GM23248 (cell line): ENCODE results near the gene TMPRSS7. TPM values are rescaled to one million over a fixed set of nuclear protein-coding genes. Genes with fewer than 3 reads are reported as not detected.

Experiments
- DNase-seq: peaks from one replicate; pipeline ENCODE4 v3.0.0-alpha.2; 2015
- H2AFZ ChIP-seq: fragments of 200-600 bp; sonication (generic); 2 replicates; pipeline ENCODE4 v1.6.1; 2016; ENCODE audit warnings: antibody characterized with exemption
- H3F3A ChIP-seq: fragments of 200-600 bp; sonication (generic); 2 replicates; pipeline ENCODE4 v1.6.1; 2016; ENCODE audit warnings: mild to moderate bottlenecking, antibody characterized with exemption, mixed run types; ENCODE audit not compliant: insufficient read depth
- H3K27ac ChIP-seq: fragments of 200-600 bp; sonication (generic); 2 replicates; pipeline ENCODE4 v1.5.1; 2016; ENCODE audit warnings: mild to moderate bottlenecking
- H3K27me3 ChIP-seq: fragments of 200-600 bp; sonication (generic); replicated peaks from 2 replicates; pipeline ENCODE4 v1.6.1; 2016; ENCODE audit warnings: mild to moderate bottlenecking; ENCODE audit not compliant: insufficient read depth
- H3K36me3 ChIP-seq: fragments of 200-600 bp; sonication (generic); 2 replicates; pipeline ENCODE4 v1.6.1; 2016; ENCODE audit warnings: low read depth, mild to moderate bottlenecking
- H3K4me1 ChIP-seq: fragments of 200-600 bp; sonication (generic); 2 replicates; pipeline ENCODE4 v1.6.1; 2016; ENCODE audit warnings: mild to moderate bottlenecking; ENCODE audit not compliant: insufficient read depth
- H3K4me2 ChIP-seq: fragments of 200-600 bp; sonication (generic); one replicate; pipeline ENCODE4 v1.6.1; 2016; ENCODE audit warnings: mild to moderate bottlenecking; ENCODE audit not compliant: unreplicated experiment
- H3K4me3 ChIP-seq: fragments of 200-600 bp; sonication (generic); 2 replicates; pipeline ENCODE4 v1.5.1; 2016; ENCODE audit warnings: mild to moderate bottlenecking
- H3K79me2 ChIP-seq: fragments of 200-600 bp; sonication (generic); 2 replicates; pipeline ENCODE4 v1.6.1; 2016; ENCODE audit warnings: mild to moderate bottlenecking; ENCODE audit not compliant: insufficient read depth
- H3K9ac ChIP-seq: fragments of 200-600 bp; sonication (generic); 2 replicates; pipeline ENCODE4 v1.6.1; 2016; ENCODE audit warnings: mild to moderate bottlenecking
- H3K9me2 ChIP-seq: fragments of 200-600 bp; sonication (generic); 2 replicates; pipeline ENCODE4 v1.6.1; 2016; ENCODE audit warnings: mixed run types, mild to moderate bottlenecking, moderate library complexity; ENCODE audit not compliant: insufficient read depth
- H3K9me3 ChIP-seq: fragments of 200-600 bp; sonication (generic); one replicate; pipeline ENCODE4 v1.6.1; 2017; ENCODE audit warnings: low read depth
- H4K20me1 ChIP-seq: fragments of 200-600 bp; sonication (generic); 2 replicates; pipeline ENCODE4 v1.6.0; 2016; ENCODE audit not compliant: insufficient read depth
- EZH2 ChIP-seq: fragments of 200-600 bp; sonication (generic); IDR thresholded peaks from 2 replicates; pipeline ENCODE4 v1.6.1; 2018; ENCODE audit warnings: antibody characterized with exemption, mild to moderate bottlenecking; ENCODE audit not compliant: insufficient read depth, poor library complexity, severe bottlenecking
- EZH2phosphoT487 ChIP-seq: fragments of 200-600 bp; sonication (generic); IDR thresholded peaks from 2 replicates; pipeline ENCODE4 v1.6.1; 2018; ENCODE audit warnings: antibody characterized with exemption, moderate library complexity, mild to moderate bottlenecking, low read depth; ENCODE audit not compliant: insufficient read depth
- WGBS, 2 experiments: methylation state at CpG; one replicate each; pipeline ENCODE4 v1.1.6; 2015 to 2017; ENCODE audit warnings: low lambda C conversion rate in 2 of 2, low coverage in 1 of 2; ENCODE audit errors: missing lambda C conversion rate in 2 of 2; 5-methylcytosine and 5-hydroxymethylcytosine counted together
- in situ Hi-C: fragments of 300-500 bp; cut with MboI; formaldehyde crosslinking; loops from 2 replicates; pipeline ENCODE4 v1.15.0; 2020
- polyA plus RNA-seq: library from polyadenylated mRNA; unstranded; fragments of >200 nt; fragmentation: Nextera tagmentation; extraction: Ambion mirVana; gene quantifications from 2 replicates; pipeline ENCODE4 v1.2.1, GENCODE V29; 2016
- total RNA-seq: library from RNA; depleted of rRNA; stranded (reverse); fragments of >200 nt; shearing (Covaris generic); gene quantifications from 2 replicates; pipeline ENCODE4 v1.2.3, GENCODE V29; 2014

The TMPRSS7 gene
- total and polyA plus RNA-seq, 2 experiments from 2014 or later: not detected

GRCh38 chr3:112013784-112014143 is 20.8 kb upstream of the TMPRSS7 start:
- Histone ChIP-seq H3K9ac (no peak overlapping the region), H3K27ac (no peak overlapping the region), H3K4me1 (peaks cover 3% of the 10 kb centered on the region; the same call in 1 of the 2 replicates), H3F3A (no peaks in the 10 kb centered on the region), H3K4me2 (peak overlapping the region; percentile 56), H3K79me2 (no peaks in the 10 kb centered on the region), H2AFZ (peak overlapping the region; percentile 90), H3K9me2 (no peaks in the 10 kb centered on the region), H3K36me3 (no peaks in the 10 kb centered on the region), H3K4me3 (no peak overlapping the region), H3K9me3 (no peaks in the 10 kb centered on the region), H3K27me3 (no peaks in the 10 kb centered on the region), H4K20me1 (no peaks in the 10 kb centered on the region)
- TF ChIP-seq EZH2 (no peak), EZH2phosphoT487 (no peak)
- no peak for DNase-seq
- 55 to 57% methylated on average over 5 of the region's 5 CpGs for WGBS, 2 experiments
- in situ Hi-C loops: no loop called here

DNA sequence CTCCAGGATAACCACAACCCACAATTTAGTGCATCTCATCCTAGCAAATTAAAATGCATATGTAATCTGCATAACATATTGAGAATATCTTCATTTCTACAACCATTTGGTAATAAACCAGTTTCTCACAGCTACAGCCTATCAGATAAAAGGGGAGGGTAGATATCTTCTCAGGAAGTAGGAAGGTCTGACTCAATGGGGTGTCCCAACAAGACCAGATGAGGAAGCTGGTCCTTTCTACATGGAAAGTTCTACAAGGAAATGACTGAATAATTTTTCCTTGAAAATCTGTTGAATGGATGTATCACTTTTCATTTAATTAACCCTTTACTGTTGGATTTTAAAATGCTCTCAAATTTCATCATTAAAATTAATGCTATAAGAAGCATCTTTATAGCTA is 17.4 kb upstream of the TMPRSS7 start:
- Histone ChIP-seq H3F3A (no peaks in the 10 kb centered on the region), H3K4me3 (no peak overlapping the region), H3K9me3 (no peaks in the 10 kb centered on the region), H3K4me2 (no peak overlapping the region), H3K79me2 (no peaks in the 10 kb centered on the region), H4K20me1 (no peaks in the 10 kb centered on the region), H3K9ac (no peak overlapping the region), H3K27me3 (no peaks in the 10 kb centered on the region), H3K27ac (no peak overlapping the region), H3K4me1 (peaks cover 3% of the 10 kb centered on the region; the same call in 1 of the 2 replicates), H3K9me2 (no peaks in the 10 kb centered on the region), H3K36me3 (no peaks in the 10 kb centered on the region), H2AFZ (no peak overlapping the region)
- peak; percentile 50 for DNase-seq
- in situ Hi-C loops: no loop called here
- no peak for TF ChIP-seq EZH2phosphoT487
- no peak for TF ChIP-seq EZH2

DNA sequence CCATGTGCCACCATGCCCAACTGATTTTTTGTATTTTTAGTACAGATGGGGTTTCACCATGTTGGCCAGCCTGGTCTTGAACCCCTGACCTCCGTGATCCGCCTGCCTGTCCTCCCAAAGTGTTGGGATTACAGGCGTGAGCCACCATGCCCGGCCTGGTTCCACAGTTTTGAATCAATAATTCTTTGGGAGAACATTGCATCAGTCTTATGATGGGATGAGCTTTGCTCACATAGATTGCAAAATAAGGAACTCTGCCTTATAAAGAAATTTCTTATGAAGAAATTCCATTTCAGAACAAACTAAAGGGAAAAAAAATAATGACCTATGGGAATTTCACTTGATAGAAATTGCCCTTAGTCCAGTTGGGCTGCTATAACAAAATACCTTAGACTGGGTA is 15.8 kb upstream of the TMPRSS7 start:
- in situ Hi-C loops: no loop called here
- WGBS, 2 experiments: 96 to 98% methylated on average over 4 of the region's 4 CpGs
- no peak overlapping the region for H3K4me2 ChIP-seq
- no peak for DNase-seq
- H3K27ac ChIP-seq: no peak overlapping the region
- H3F3A ChIP-seq: no peaks in the 10 kb centered on the region
- H3K27me3 ChIP-seq: no peaks in the 10 kb centered on the region
- no peak overlapping the region for H3K9ac ChIP-seq
- H4K20me1 ChIP-seq: no peaks in the 10 kb centered on the region
- no peaks in the 10 kb centered on the region for H3K79me2 ChIP-seq
- no peaks in the 10 kb centered on the region for H3K9me3 ChIP-seq
- no peak overlapping the region for H2AFZ ChIP-seq
- no peaks in the 10 kb centered on the region for H3K9me2 ChIP-seq
- no peak for TF ChIP-seq EZH2
- no peak for TF ChIP-seq EZH2phosphoT487
- no peaks in the 10 kb centered on the region for H3K4me1 ChIP-seq
- H3K4me3 ChIP-seq: no peak overlapping the region
- H3K36me3 ChIP-seq: no peaks in the 10 kb centered on the region

DNA sequence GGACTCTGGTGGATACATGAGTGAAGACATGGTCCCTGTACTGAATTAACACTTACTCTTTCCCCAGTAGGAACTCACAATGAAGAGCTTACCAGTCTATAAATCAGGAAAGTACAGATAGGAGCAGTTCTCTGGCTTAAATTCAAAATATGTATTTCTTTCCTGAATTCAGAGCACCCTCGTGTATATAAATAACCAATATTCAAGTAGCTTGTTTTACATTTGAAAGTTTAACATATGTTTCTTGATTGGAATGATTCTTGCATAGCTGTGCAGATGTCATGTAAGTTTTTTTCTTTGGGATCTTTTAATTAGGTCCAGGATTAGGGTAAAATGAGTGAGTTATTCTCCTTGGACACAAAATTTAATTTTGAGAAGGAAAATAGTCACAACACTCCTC is 14.8 kb upstream of the TMPRSS7 start:
- H3K27me3 ChIP-seq: no peaks in the 10 kb centered on the region
- TF ChIP-seq EZH2phosphoT487 (no peak), EZH2 (no peak)
- H3K4me3 ChIP-seq: no peak overlapping the region
- in situ Hi-C loops: no loop called here
- no peak overlapping the region for H2AFZ ChIP-seq
- no peak overlapping the region for H3K9ac ChIP-seq
- no peaks in the 10 kb centered on the region for H3K36me3 ChIP-seq
- no peaks in the 10 kb centered on the region for H3F3A ChIP-seq
- no peak overlapping the region for H3K27ac ChIP-seq
- no peaks in the 10 kb centered on the region for H3K4me1 ChIP-seq
- no peaks in the 10 kb centered on the region for H3K79me2 ChIP-seq
- H3K9me2 ChIP-seq: no peaks in the 10 kb centered on the region
- no peaks in the 10 kb centered on the region for H3K9me3 ChIP-seq
- 32 to 33% methylated on average over 1 of the region's 1 CpG for WGBS, 2 experiments
- no peak overlapping the region for H3K4me2 ChIP-seq
- no peaks in the 10 kb centered on the region for H4K20me1 ChIP-seq
- no peak for DNase-seq

GRCh38 chr3:112020674-112021085 is 13.9 kb upstream of the TMPRSS7 start:
- no peak overlapping the region for H3K4me3 ChIP-seq
- H3K9me3 ChIP-seq: no peaks in the 10 kb centered on the region
- no peak overlapping the region for H3K9ac ChIP-seq
- no peaks in the 10 kb centered on the region for H3K9me2 ChIP-seq
- no peak for DNase-seq
- H3K4me1 ChIP-seq: no peaks in the 10 kb centered on the region
- no peak overlapping the region for H3K4me2 ChIP-seq
- no peak for TF ChIP-seq EZH2
- no peak for TF ChIP-seq EZH2phosphoT487
- in situ Hi-C loops: no loop called here
- no peaks in the 10 kb centered on the region for H4K20me1 ChIP-seq
- no peak overlapping the region for H3K27ac ChIP-seq
- no peaks in the 10 kb centered on the region for H3F3A ChIP-seq
- 80 to 92% methylated on average over 1 of the region's 1 CpG for WGBS, 2 experiments
- H3K27me3 ChIP-seq: no peaks in the 10 kb centered on the region
- H3K79me2 ChIP-seq: no peaks in the 10 kb centered on the region
- H2AFZ ChIP-seq: no peak overlapping the region
- no peaks in the 10 kb centered on the region for H3K36me3 ChIP-seq
